GM21717 (cell line): ENCODE measurements around the gene LACTB.

Source experiments
- ATAC-seq: cut with Tn5 transposase; IDR thresholded peaks from one replicate; pipeline ENCODE4 v1.9.1; 2021; ENCODE audit warnings: mild to moderate bottlenecking, moderate library complexity; ENCODE audit not compliant: unreplicated experiment

LACTB gene

GRCh38 chr15:63121382-63122001 lies at the start of gene LACTB:
LACTB (plus strand) TSS chr15:63121861; CDS start chr15:63121872, 11 bp downstream.
- ATAC-seq = peak; percentile 85

DNA sequence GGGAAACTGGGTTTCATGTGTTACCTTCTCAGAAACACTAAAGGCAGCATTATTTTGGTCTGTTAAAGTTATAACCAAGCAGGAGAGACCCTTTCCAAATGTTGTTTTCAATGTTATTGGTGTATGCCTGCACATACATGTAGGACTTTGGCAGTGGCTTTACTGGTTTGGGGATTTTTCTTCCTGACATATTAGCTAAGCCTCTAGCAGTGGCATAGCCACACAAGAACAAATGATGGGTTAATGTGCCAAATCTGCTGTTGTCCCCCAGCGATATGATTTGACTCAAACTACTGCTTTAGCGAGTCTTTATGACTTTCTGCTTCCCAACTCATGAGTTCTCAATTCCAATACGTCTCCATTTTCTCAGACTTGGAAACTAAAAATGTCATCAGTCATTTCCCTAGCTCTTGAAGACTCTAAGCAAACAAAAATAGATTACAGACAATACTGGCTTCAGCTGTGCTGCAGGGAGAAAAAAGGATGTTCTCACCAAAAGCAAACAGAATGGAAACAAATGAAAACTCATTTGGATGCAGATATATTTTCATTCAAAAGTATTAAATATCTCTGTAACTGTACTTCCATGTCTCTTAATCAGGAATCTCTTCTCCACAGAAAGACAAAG lies 49.5 kb upstream of the LACTB start:
- ATAC-seq = no peak

DNA sequence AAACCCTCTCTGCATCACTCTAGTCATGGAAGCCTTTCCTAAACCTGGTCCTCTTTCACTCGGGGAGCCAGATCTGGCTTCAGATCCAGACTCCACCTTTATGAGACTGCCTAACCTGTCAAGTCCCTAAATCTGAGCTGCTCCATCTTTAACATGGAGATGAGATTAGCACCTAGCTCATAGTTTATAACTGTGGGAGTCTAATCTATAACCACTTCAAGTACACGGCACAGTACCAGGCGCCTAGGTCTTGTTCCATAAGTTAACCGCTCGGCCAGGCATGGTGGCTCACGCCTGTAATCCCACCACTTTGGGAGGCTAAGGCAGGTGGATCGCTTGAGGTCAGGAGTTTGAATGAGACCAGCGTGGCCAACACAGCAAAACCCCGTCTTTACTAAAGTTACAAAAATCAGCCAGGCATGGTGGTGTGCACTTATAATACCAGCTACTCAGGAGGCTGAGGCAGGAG lies 48.8 kb upstream of the LACTB start:
- no peak for ATAC-seq

- ATAC-seq = no peak
Measured at GRCh38 chr15:63073497-63074172, 48.0 kb upstream of the LACTB start.

- no peak for ATAC-seq
Measured at GRCh38 chr15:63075015-63075983, 46.4 kb upstream of the LACTB start.

DNA sequence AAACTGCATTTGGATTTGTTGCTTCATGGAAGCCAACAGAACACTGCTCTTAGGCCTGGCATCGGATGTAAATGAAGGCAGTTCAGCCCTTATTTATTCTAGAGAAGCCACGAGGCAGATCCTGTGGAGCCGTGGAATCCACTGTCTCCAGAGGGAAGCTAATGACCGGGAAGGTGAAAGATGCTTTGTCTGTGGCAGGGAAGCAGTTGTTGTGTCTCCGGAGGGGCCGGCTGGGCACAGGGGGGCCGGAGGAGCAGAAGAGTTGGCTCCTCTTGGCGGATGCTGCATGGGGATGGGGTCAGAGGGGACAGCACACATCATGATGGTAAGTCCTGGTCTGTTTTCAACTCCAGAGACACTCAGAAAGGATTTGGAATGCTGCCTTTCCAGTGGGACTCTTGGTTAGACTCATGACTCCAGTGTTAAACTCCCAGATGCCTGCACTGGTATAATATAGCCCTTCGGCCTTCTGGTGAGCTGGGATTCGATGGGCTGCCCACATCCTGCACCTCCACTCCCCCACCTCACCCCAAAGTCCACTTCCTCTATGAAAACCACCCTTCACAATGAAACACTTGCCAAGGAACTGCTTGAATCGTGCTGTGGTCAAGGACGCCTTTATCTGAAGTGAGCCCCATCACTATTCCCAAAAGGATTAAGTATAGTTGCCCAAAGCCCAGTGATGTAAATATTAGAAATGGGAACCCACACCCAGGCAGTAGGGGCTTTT lies 45.5 kb upstream of the LACTB start:
- no peak for ATAC-seq

DNA sequence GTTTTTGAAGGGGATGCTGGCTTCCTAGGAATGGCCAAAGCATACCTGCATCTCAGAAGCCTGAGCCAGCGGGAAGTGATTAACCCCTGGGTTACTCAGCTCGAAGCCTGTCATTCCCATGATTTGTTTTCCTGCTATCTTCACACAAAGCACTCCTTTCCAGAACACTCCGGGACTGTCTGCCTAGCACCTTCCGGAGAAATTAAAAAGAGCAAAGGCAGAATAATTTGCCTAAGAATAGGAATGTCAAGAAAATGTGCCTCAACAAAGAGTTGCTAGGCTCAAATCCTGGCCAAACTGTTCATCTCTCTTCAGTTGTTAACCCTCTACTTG lies 45.0 kb upstream of the LACTB start:
- no peak for ATAC-seq

- ATAC-seq = no peak
Measured at GRCh38 chr15:63077952-63078351, 43.7 kb upstream of the LACTB start.

DNA sequence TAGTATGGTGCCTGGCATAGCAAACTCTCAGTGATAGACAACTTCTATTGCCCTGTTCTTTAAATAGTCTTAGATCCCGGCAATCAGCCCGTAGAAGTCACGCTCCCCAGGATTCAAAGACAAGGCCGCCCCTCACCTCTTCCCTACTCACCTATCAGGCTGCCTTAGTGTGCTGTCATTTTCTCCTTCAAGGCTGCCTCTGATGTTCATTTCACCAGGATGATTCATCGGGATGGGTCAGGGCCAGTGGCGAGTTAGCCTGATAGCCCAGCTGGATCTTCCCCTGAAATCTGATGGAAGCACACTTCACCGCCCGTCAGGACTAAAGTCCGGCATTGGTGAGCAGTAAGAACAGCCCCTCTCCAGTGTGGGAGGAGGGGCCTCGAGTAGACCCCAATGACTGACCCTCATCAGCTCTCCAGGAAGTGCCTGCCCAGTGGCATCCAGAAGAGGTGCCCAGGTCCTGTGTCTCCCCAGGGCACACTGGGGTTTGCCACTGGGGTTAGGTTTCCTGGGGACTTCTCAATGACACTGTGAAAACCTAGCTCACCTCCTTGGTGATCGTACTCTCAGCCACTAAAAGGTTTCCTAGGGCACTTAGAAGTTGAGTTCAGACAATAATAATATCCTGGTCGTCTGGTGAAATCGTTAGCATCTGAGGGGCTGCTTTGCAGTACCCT lies 41.6 kb upstream of the LACTB start:
- no peak for ATAC-seq

DNA sequence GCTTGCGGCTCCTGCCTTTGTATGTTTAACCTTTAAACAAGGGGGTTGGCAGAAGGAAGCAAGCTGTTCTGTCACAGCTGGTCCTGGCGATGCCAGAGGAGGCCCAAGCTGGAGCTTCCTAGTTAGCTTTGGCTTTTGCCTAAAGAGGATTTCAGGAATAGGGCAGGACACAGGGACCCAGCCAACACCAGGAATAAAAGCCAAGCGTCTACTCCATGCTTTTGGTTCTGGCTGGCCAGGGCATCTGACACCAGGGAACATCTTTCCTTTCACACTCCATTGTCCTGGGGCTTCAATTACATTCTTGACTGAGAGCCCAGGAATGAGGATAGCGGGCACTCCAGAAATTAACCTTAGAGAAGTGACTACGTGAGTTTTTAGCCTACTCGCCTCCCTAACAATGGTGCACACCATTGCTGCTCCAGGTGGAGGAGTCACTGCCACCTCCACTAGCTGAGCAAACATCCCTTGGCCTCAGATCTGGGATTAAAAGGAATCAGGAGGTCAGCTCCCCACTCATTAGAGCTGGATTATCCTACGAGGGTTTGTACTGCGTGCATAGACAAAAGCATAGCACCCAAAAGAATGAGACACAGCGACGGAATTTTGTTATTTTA lies 40.9 kb upstream of the LACTB start:
- no peak for ATAC-seq

DNA sequence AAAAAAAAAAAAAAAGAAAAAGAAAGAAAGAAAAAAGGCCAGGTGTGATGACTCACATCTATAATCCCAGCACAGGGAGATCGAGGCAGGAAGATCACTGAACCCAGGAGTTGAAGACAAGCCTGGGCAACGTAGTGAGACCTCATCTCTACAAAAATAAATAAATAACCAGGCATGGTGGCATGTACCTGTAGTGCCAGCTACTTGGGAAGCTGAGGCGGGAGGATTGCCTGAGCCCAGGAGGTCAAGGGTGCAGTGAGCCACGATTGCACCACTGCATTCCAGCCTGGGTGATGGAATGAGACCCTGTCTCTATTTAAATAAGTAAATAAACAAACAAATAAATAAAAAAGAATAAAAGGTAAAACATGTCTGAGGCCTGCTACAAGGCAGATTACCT lies 39.3 kb upstream of the LACTB start:
- ATAC-seq = no peak

GRCh38 chr15:63083044-63083443 lies 38.6 kb upstream of the LACTB start:
- no peak for ATAC-seq

DNA sequence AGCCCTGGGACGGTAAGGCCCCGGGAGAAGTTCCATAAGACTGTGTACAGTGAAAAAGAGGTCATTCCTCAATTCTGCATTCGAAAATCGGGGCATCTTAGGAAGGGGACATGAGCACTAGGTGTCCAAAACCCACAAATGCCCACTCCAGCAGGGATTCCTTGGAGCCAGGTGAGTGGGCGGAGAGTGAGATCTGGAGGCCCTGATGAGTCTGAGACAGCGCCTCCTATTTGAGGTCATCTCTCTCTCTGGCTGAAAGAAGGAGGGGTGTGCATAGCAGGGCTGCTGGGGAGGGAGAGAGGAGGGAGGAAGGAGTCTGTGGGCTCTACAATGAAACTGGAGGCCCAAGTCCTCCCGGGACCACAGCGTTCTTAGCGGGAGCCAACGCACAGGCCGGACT lies 38.1 kb upstream of the LACTB start:
- no peak for ATAC-seq

- ATAC-seq = no peak
Measured at GRCh38 chr15:63084806-63085205, 36.9 kb upstream of the LACTB start.

- no peak for ATAC-seq
Measured at GRCh38 chr15:63085289-63085688, 36.4 kb upstream of the LACTB start.

DNA sequence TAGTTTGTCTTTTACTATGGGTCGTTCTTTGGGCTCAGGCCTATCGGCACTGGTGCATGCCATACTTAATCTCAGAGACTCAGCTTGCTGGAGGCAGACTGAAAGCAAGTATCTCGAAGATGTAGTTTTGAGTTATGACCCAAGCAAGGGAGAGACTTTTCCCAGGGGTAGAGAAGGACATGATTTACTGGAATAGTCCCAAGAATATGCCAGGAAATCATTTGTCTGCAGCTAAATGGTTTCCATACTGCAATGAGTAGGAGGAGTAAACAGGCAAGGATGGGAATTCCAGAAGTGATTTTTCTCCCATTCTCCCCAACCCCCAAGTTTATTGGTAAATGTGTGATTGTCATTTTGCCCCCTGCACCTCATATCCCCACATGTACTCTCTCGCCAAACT lies 35.4 kb upstream of the LACTB start:
- ATAC-seq = no peak

DNA sequence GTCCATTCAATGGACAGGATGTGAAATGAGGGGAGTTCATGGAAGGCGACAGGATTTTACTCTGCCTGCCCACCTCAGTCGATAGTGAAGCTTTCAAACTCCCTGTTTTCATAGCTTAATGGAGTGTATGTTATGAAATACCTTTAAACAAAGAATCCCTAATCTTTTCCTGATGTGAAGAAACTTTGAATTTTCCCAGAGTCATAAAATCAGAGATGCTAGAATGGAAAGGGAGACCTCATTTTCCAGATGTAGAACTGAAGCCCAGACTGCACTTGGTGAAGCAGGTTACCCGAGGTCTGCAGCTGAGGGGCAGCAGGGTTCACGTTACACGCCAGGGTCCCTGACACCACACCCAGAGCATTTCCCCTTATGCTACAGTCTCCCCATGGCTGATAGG lies 34.7 kb upstream of the LACTB start:
- ATAC-seq = no peak

GRCh38 chr15:63088533-63089245 lies 33.0 kb upstream of the LACTB start:
- ATAC-seq = no peak
